GM21825 (cell line): ENCODE measurements around the gene PHC3.
"Not testable (repeated sequence)": the region's sequence is repeated elsewhere in the genome, so short reads cannot be mapped to it uniquely, and the experiment has no call there.

Experiments used
- ATAC-seq: cut with Tn5 transposase; IDR thresholded peaks from one replicate; pipeline ENCODE4 v1.9.1; 2021; ENCODE audit warnings: mild to moderate bottlenecking, moderate library complexity; ENCODE audit not compliant: unreplicated experiment

The PHC3 gene

DNA sequence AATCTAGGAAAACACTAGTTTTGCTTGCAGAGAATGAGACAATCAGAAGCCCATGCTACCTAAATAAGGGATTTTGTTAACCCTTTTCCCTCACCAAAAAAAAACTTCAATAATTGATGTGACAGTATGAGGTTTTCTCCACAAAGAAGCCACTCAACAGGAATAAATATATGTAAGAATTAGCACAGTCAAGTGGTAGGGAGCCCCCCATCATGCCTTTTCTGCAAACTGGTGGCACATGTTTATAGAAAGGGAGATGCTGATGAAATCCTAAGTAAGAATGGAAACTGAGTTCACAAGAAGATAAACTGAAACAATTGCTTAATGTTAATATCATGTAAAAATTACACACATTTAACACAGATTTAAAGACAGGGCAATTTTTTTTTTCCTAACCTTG lies 51.0 kb downstream of the PHC3 start:
- no peak for ATAC-seq

DNA sequence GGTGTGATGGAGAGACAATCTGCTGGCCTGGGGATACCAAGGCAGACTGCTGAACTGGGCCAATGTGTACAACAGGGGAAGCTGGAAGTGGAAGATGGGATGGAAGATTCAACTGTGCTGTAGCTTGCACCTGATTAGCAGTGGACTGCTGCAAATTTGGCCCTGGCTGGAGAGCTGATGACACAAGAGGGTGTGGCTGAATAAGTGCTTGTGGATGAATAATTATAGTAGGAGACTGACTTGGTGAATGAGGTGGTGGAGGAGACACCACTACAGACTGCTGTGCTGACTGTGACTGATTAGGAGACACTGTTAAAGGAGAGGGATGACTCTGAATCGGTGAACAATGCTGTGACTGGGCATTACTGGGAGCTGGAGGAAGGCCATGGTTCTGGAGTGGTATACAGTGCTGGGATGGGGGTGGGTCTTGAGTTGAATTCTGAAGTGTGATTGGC lies 52.5 kb downstream of the PHC3 start:
- ATAC-seq: peak; percentile 27

DNA sequence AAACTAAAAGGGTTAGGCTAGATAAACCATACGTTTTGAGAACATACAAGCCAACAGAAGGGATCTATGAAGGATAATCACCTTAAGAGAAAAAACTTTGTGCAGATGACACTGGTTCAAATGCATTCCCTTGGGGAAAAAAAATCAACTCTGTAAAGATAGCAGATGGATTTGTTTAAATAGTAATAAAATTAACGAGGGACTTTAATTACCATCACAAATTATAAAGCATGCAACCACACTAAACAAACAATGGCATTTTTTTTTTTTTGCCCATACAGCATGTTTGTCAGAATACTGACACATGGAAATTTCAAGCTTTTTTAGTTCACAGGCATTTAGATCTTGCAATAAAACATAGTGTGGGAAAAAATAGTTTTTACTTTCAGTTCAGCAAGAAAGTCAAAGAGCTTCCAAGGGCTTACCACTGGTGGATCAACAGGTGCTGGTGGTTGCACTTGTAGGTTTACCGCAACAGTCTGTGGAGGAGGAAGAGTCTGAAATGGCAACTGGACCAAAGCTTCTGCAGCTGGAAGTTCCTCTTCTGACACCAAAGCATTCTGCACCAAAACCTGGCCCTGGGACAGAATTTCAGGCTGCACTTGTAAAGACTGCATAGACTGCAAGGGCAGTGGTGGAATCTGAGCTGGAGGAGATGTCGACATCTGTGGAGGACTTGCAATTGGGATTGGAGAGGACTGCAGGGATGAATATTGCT lies 53.1 kb downstream of the PHC3 start:
- ATAC-seq: peak; percentile 91

DNA sequence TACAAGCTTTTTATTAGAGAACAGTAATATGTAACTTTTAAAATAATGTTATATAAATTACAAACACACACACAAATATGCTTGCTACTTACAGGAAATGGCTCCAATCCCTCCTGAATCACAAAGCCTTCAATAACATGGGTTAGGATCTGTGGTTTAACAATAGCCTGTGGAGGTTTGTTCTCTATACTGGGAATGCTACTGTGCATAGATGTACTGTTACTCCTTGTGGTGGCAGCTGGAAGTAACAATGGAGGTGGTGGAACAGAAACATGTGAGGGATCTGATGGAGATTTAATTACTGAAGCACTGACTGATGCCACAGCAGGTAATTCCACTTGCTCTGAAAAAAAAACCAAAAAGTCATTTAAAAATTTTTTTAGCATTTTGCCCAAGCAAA lies 64.4 kb downstream of the PHC3 start:
- ATAC-seq: no peak

DNA sequence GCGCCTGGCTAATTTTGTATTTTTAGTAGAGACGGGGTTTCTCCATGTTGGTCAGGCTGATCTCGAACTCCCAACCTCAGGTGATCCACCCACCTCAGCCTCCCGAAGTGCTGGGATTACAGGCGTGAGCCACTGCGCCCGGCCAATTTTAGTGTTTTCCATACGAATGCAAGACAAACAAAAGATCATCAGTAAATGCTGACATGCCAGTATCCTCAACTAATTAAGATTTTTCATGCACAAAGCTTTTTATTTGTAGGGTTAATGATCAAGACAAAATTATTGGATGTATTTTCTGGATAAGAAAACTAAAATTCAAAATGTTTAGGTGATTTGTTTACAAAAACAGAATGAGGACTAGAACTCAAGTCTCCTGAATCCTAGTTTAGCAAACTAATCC lies 67.4 kb downstream of the PHC3 start:
- not testable (repeated sequence) for ATAC-seq

DNA sequence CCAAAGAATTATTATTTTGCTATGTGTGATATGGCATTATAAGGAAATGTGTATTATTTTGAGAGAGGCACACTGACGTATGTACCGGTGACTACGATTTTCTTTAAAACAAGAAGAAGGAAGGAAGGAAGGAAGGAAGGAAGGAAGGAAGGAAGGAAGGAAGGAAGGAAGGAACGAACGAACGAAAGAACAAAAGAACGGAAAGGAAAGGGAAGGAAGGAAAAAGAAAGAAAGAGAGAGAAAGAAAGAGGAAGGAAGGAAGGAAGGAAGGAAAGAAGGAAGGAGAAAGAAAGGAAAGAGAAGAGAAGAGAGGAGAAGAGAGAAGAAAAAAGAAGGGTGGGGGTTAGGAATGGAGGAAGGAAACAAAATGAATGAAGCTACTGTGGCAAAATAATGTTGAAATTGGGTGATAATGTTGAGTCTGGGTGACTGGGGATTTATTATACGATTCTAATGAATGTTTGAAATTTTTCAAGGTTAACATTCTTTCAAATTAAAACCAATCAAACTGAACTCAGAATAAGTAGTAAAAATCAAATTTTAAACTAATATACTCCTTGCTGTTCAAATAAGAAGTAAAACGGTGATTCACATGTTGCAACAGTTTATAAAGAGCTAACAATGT lies 70.3 kb downstream of the PHC3 start:
- no peak for ATAC-seq

DNA sequence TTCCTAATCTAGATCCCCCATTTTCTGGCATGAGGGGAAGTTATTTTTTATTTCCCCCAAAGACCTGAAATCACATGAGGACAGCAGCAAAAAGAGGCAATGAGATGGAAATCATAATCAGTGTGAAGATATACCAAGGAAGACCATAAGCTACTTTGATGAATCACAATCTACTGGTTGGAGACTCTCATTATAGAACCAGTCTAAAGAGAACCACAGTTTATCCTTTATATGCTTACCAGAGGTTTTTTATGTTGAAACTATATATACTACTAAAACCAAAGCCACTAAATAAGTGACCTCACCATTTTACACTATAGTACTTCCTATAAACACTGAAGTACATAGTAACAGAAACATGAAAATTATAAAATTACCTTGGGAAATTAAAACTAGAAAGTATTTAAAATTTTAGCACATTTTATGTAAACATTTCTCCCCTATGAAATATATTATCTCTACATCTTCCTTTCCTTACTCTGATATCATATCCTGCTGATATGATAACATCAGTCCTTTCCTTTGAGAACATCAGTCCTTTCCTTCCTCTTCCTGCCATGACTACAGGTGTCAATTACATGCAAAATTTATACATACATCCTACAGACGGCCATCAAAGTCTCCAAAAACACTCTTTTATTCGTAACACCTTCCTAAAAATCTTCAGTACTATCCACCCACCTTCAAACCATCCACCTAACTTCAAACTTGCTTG lies 71.8 kb downstream of the PHC3 start:
- ATAC-seq: no peak

DNA sequence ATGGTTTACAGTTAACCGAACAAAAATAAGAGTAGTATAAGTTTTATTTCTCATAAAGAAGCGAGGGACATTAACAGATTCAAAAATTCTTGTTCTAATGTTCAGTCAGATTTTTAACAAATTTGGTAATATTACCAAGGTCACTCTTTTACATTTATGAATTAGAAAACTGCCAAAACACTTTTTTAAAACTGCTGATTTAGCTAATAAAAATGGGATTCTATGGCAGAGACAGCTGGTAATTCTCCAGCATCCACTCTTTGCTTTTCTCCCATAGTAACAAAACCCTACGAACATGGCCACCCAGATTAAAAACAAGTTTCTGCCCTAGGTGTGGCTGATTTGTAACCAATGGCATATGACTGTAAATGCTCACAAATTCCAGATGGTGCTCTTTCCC lies 72.6 kb downstream of the PHC3 start:
- ATAC-seq: no peak

DNA sequence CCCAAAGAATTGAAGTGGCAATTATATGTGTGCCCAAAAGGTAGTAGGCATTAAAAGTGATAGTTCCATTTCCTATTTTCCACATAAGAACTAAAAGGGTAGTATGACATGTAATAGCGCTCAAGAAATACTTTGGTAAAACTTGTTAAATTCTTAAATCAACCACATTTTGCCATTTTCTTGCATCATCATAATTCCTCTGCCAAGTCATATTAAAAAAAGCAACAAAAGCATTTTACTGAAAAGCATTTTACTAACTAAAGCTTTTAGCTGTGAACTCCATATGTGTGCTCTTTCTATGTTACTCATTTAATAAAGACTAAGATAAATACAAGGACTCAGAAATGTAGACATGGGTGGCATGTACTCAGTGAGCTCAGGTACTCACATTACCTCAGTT lies 73.6 kb downstream of the PHC3 start:
- ATAC-seq: no peak

DNA sequence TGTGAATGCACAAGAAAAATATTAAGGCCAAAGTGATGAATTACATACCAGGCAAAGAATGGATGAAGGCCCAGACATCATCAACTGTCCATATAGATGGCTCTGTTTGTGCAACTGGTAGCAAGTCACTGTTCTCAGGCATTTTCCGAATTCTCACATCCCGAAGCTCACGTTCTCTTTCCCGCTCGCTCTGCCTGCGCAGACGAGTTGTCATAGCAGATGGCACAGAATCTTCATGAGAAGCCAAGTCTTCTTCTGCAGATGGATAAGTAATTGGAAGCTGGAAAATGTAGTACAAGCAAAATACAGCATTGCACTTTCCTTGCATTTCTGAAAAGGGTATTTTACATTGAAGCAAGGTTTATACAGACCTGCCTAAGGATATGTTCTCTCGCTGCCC lies 79.1 kb downstream of the PHC3 start:
- ATAC-seq: no peak

DNA sequence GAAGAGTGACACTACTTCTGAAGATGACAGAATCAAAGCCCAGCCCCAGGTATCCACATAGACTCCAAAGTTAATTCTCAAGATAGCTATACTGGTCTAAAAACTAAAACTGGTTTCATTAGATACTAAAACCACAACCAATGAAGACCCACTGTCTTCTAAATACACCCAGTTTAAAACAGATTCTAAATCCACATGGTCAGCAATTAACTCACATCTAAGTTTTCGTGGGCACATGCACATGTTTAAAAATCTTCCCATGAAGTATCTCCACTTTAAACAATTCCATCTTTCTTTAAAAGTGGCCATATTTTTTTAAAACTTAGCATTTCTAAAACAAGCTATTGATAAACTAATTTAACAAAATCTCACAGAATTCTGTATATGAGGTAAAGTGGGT lies 80.6 kb downstream of the PHC3 start:
- ATAC-seq: no peak

DNA sequence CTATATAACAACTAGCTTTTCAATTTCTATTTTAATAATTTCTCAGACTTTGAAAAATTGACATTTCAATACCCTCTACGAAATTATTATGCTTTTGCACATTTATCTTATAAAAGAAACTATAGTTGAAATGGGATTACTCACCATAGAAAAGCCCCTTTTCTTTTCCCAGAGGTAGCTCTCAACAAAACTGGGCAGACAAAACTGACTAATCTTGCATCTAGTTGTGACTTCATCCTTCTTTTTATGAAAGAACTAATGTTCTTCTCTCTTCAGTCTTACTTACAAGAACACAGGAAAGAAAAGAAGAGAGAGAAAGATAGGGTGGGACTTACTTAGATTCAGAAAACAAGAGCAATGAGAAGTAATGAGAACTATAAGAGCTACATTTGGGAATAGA lies 82.8 kb downstream of the PHC3 start:
- no peak for ATAC-seq

DNA sequence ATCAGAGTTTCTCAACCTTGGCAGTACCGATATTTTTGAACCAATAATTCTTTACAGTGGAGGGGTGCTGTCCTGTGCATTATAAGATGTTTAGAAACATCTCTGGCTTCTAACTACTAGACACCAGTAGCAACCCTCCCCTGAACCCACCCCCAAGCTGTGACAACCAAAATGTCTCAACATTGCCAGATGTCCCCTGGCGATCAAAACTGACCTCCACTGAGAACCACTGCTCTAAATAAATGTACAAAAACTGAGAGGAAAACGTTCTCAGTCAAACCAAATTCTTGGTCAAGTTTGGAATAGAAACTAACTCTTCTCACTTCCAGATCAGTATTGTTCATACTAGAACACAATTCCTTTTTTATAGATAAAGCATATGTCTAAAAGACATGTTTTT lies 85.2 kb downstream of the PHC3 start:
- ATAC-seq: no peak

DNA sequence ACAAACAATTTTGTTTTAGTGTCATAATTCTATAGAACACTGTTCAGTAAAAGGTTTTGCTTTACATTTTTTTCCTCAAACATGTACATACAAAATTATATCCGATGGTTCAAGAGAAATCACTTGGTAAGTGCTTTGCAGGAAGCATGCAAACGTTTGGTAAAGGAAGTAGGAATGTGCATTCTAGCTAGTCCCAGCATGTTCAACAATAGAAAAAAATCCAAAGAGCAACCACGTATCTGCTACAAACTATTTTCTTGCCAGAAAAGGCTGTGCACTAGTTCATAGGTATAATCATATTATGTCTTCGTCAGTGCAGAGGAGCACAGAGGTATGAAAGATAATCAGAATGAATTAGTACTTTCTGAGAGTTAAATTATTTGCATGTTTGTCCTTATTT lies 85.8 kb downstream of the PHC3 start:
- ATAC-seq: no peak

DNA sequence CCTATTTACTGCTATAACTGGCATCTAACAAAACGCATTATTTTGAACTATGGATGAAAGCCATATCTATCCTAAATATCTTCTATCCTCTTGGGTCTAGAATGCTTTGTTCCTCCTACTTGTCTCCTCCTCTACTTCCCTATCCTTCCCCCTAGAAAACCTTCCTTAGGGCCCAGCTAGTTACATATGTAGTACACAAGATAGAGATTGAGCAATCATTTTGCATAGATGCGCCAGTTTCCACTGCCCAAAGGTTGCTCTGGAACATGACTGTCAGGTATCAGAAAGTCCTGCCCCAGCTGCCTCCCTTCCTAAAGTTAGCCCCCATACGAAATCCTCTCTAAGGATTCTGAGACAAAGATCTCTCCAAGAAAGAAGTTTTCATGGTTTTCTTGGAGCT lies 88.6 kb downstream of the PHC3 start:
- no peak for ATAC-seq

DNA sequence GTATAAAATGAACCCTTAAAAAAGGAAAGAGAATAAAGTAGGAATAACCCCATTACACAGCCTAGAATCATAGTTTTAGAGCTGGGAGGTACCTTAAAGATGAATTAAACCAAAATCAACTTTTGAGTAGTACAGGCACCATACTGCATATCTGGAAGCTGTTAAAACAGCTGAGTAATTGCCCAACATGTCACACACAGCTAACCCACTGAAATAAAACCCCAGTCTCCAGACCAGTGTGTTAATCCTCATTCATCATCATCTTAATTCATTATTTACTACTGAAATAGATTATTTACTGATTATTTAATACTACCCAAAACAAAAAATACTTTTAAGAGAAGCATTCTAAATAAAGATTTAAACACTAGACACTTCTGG lies 90.9 kb downstream of the PHC3 start:
- no peak for ATAC-seq

DNA sequence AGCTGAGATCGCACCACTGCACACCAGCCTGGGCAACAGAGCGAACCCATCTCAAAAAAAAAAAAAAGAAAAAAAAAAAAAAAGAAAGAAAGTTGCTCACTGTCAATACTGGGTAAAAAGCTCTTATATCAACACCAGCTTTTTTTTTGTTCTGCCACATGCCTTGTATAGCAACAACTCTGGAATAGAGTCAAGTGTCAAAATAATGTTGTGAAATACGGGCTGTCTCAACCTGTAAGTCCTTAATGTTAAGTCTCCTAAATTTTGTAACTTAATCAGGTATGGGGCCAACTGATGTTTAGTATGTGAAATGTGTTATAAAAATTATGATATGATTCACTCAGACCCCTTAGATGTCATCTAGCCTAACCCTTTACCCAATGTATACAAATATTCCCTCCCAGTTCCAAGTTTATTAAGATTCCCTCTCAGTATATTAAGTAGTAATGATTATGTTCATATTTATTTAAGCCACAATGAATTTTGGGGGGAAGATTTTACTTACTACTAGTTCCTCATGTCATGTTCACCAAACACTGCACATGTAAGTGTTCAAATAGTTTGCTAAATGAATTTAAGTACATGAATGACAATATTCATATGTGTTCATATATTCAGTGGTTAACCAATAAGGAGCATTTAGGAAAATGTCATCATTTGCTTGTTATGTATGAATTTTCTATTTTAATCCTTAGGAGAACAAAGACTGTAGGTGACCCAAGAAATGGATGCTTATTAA lies 91.5 kb downstream of the PHC3 start:
- ATAC-seq: no peak

DNA sequence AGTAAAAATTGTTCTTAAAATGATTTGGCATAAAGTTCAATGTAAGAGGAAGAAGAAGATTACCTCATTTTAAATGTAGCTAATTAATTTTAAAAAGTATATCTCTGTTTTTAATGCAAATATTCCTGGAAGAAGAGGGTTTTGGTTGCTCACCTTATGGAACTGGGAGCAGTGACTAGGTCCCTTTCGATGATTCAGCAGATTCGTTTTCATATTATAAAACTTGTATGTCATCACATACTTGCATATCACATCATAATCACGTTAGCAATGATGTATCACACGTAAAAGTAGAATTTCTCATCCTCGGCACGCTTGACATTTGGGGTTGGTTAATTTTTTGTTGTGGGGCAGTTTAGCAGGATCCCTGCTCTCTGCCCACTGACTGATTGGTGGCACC lies 96.1 kb downstream of the PHC3 start:
- ATAC-seq: no peak

DNA sequence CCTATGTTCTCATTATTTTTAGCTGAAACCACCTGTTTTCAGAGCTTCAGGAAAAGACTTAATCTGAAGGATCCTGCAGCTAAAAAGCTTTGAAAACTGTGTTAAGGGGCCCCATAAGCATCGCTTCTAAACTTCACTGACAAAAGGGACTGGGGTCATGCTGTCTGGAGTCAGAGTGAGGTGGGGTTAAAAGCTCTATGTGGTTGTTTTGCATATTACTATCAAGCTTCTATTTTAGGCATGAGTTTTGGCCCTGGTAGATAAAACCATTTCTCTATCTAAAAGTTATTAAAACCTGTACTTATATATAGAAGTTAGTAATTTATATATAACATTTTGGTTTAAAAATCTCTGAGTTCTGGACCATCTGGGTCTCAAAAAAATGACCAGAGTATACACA lies 98.2 kb downstream of the PHC3 start:
- no peak for ATAC-seq

DNA sequence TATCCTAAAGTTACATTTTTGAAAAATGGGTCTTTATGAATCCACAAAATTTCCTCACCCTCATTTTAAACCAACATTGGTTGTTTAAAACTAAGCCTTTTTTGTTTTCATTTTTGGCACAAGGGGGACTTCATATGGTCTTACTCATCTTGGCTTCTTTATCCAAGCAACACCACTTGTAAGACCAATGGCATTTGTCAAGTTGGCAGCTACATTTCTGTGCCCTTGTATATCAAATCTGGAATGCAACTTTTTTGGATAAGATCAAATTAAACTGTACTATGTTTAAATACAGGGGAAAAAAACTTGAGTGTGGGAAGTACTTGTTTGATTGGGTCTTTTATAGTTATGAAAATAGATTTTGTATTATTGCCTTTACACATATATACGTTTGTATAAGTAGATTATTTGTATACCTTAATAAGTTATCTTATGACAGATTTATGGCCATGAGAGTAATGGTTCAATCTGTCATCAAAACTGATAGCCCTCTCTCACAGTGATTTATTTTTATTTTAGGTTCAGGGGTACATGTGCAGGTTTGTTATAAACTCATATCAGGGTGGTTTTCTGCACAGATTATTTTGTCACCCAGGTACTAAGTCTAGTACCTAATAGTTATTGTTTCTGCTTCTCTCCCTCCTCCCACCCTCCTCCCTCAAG lies 100.3 kb downstream of the PHC3 start:
- ATAC-seq: no peak

DNA sequence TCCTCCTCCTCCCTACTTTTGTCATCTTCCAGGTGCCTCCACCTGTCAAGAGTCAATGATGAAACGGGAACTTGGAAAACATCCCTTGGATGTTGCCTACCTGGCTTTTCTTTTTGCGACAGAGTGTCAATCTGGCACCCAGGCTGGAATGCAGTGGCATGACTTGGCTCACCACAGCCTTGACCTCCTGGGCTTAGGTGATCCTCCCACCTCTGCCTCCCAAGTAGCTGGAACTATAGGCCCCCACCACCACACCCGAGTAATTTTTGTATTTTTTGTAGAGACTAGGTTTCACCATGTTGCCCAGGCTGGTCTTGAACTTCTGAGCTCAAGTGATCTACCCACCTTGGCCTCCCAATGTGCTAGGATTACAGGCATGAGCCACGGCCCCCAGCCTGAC lies 100.9 kb downstream of the PHC3 start:
- no peak for ATAC-seq
